H1 (cell line): ENCODE results near the gene PTF1A. TPM values are rescaled to one million over a fixed set of nuclear protein-coding genes. Genes with fewer than 3 reads are reported as not detected.

Experiments used
- CTCF ChIA-PET: fragments of 300-600 bp; sonication (Branson Sonifier 250); formaldehyde crosslinking; loops from one replicate; lab custom pipeline; 2021; ENCODE audit not compliant: partially characterized antibody; lab: Charles Lee
- POLR2A ChIA-PET: fragments of 300-600 bp; sonication (Branson Sonifier 250); formaldehyde crosslinking; loops from one replicate; lab custom pipeline; 2021; ENCODE audit warnings: inconsistent platforms; ENCODE audit not compliant: partially characterized antibody; lab: Charles Lee
- DNase-seq, 2 experiments: peaks; one replicate each; pipeline versions ENCODE4 v3.0.0 to v3.0.0-alpha.2; 2010 to 2022; ENCODE audit warnings: low spot score in 2 of 2, low read depth in 1 of 2, mixed read lengths in 1 of 2
- FAIRE-seq: peaks from 2 replicates; lab custom pipeline; 2011; peaks lifted over from hg19 to GRCh38; lab: Jason Lieb, UNC
- H2AFZ ChIP-seq: 2 replicates; pipeline ENCODE4 v1.8.1; 2012; ENCODE audit warnings: low read length, inconsistent platforms
- H2AK5ac ChIP-seq: 2 replicates; pipeline ENCODE4 v1.6.1; 2013; ENCODE audit warnings: low read depth, low read length
- H2BK120ac ChIP-seq: replicated peaks from 2 replicates; pipeline ENCODE3; 2013; ENCODE audit warnings: low read depth, low read length, inconsistent platforms
- H2BK12ac ChIP-seq: 2 replicates; pipeline ENCODE4 v1.6.1; 2013; ENCODE audit warnings: low read depth, low read length
- H2BK15ac ChIP-seq: 2 replicates; pipeline ENCODE4 v1.6.1; 2013; ENCODE audit warnings: low read length
- H2BK20ac ChIP-seq: 2 replicates; pipeline ENCODE4 v1.6.1; 2013; ENCODE audit warnings: low read length
- H2BK5ac ChIP-seq: 2 replicates; pipeline ENCODE4 v1.6.1; 2013; ENCODE audit warnings: low read depth, low read length
- H3K14ac ChIP-seq: 2 replicates; pipeline ENCODE4 v1.6.1; 2013; ENCODE audit warnings: inconsistent platforms; ENCODE audit not compliant: insufficient read length
- H3K18ac ChIP-seq: 2 replicates; pipeline ENCODE4 v1.6.1; 2013; ENCODE audit warnings: low read length; ENCODE audit errors: extremely low read depth
- H3K23ac ChIP-seq: 2 replicates; pipeline ENCODE4 v1.6.1; 2013; ENCODE audit warnings: inconsistent platforms; ENCODE audit not compliant: insufficient read length
- H3K23me2 ChIP-seq: 2 replicates; pipeline ENCODE4 v1.6.1; 2013; ENCODE audit warnings: low read depth, low read length
- H3K27ac ChIP-seq: 2 replicates; pipeline ENCODE4 v1.6.1; 2011; ENCODE audit warnings: low read depth, low read length, inconsistent platforms
- H3K27me3 ChIP-seq, 4 experiments: replicated peaks in 1 of 4; 1 replicate in 1 of 4; 2 replicates in 3 of 4; pipeline versions ENCODE4 v1.6.1 to v1.8.1; 2011 to 2013; ENCODE audit warnings: low read length in 3 of 4, mild to moderate bottlenecking in 3 of 4, inconsistent platforms in 2 of 4, mixed read lengths in 2 of 4, moderate library complexity in 1 of 4; ENCODE audit not compliant: control insufficient read depth in 3 of 4, insufficient read depth in 3 of 4; ENCODE audit errors: extremely low read depth in 1 of 4
- H3K36me3 ChIP-seq, 4 experiments: 2 replicates each; pipeline versions ENCODE4 v1.6.1 to v1.8.1; 2011 to 2013; ENCODE audit warnings: mild to moderate bottlenecking in 4 of 4, low read length in 3 of 4, moderate library complexity in 2 of 4, control low read depth in 1 of 4, inconsistent platforms in 1 of 4; ENCODE audit not compliant: insufficient read depth in 4 of 4, control insufficient read depth in 2 of 4
- H3K4ac ChIP-seq: replicated peaks from 2 replicates; pipeline ENCODE3; 2013; ENCODE audit warnings: low read length, low read depth, mixed read lengths, inconsistent platforms; ENCODE audit not compliant: insufficient read length
- H3K4me1 ChIP-seq, 4 experiments: replicated peaks in 1 of 4; 1 replicate in 1 of 4; 2 replicates in 3 of 4; pipeline versions ENCODE4 v1.6.1 to v1.8.1; 2011 to 2013; ENCODE audit warnings: low read length in 3 of 4, inconsistent platforms in 2 of 4, mixed read lengths in 1 of 4; ENCODE audit not compliant: insufficient read depth in 4 of 4, control insufficient read depth in 3 of 4
- H3K4me2 ChIP-seq, 2 experiments: 2 replicates each; pipeline versions ENCODE4 v1.6.1 to v1.8.1; 2011 to 2013; ENCODE audit warnings: low read depth in 2 of 2, low read length in 2 of 2, control low read depth in 1 of 2, inconsistent platforms in 1 of 2, mild to moderate bottlenecking in 1 of 2; ENCODE audit not compliant: insufficient read depth in 1 of 2
- H3K4me3 ChIP-seq, 4 experiments: fragments of 200-600, 300-600 bp in 1 of 4; sonication (generic), shearing (Covaris generic), sonication (Bioruptor Twin) in 1 of 4; 2 replicates each; pipeline versions ENCODE4 v1.5.1 to v1.8.1; 2011 to 2016; ENCODE audit warnings: low read length in 4 of 4, low read depth in 3 of 4, control low read depth in 2 of 4, inconsistent platforms in 2 of 4, mild to moderate bottlenecking in 2 of 4, mixed read lengths in 1 of 4, moderate library complexity in 1 of 4; ENCODE audit not compliant: insufficient read depth in 2 of 4; ENCODE audit errors: extremely low read depth in 1 of 4
- H3K56ac ChIP-seq: replicated peaks from 2 replicates; pipeline ENCODE3; 2013; ENCODE audit warnings: low read depth, mild to moderate bottlenecking, mixed read lengths, low read length, inconsistent platforms; ENCODE audit not compliant: insufficient read length
- H3K79me1 ChIP-seq: 2 replicates; pipeline ENCODE4 v1.6.1; 2013; ENCODE audit warnings: low read depth, low read length, control low read depth
- H3K79me2 ChIP-seq, 2 experiments: 2 replicates each; pipeline versions ENCODE4 v1.6.1 to v1.8.1; 2012 to 2013; ENCODE audit warnings: low read length in 2 of 2, mild to moderate bottlenecking in 2 of 2, inconsistent platforms in 1 of 2; ENCODE audit not compliant: insufficient read depth in 2 of 2, control insufficient read depth in 1 of 2
- H3K9ac ChIP-seq, 4 experiments: replicated peaks in 1 of 4; 1 replicate in 1 of 4; 2 replicates in 3 of 4; pipeline versions ENCODE4 v1.6.1 to v1.8.1; 2011 to 2013; ENCODE audit warnings: low read depth in 3 of 4, low read length in 3 of 4, control low read depth in 2 of 4, mild to moderate bottlenecking in 2 of 4, moderate library complexity in 2 of 4, inconsistent platforms in 1 of 4; ENCODE audit errors: extremely low read depth in 1 of 4
- H3K9me3 ChIP-seq, 2 experiments: 2 replicates each; pipeline versions ENCODE4 v1.6.1 to v1.8.1; 2012 to 2013; ENCODE audit warnings: mild to moderate bottlenecking in 2 of 2, moderate library complexity in 2 of 2, control low read depth in 1 of 2, inconsistent platforms in 1 of 2, low read depth in 1 of 2, low read length in 1 of 2, mixed read lengths in 1 of 2; ENCODE audit not compliant: insufficient read depth in 2 of 2
- H4K20me1 ChIP-seq, 2 experiments: replicated peaks in 1 of 2; 2 replicates each; pipeline versions ENCODE3 to v1.8.1; 2011 to 2013; ENCODE audit warnings: inconsistent platforms in 2 of 2, low read length in 2 of 2, mild to moderate bottlenecking in 1 of 2; ENCODE audit not compliant: insufficient read depth in 2 of 2, control insufficient read depth in 1 of 2
- H4K5ac ChIP-seq: 2 replicates; pipeline ENCODE4 v1.6.1; 2013; ENCODE audit warnings: low read length, low read depth, mixed read lengths, inconsistent platforms; ENCODE audit not compliant: insufficient read length
- H4K8ac ChIP-seq: 2 replicates; pipeline ENCODE4 v1.8.0; 2013; ENCODE audit warnings: mild to moderate bottlenecking, moderate library complexity, low read length, inconsistent platforms; ENCODE audit not compliant: insufficient read depth; ENCODE audit errors: extremely low read depth
- H4K91ac ChIP-seq: replicated peaks from 2 replicates; pipeline ENCODE3; 2013; ENCODE audit warnings: low read length, mixed read lengths, inconsistent platforms; ENCODE audit not compliant: insufficient read length
- EP300 ChIP-seq, 2 experiments: IDR thresholded peaks; 1 replicate in 1 of 2; 2 replicates in 1 of 2; pipeline ENCODE4 v1.6.1; 2011 to 2012; ENCODE audit warnings: low read depth in 2 of 2, low read length in 2 of 2, mild to moderate bottlenecking in 2 of 2, borderline replicate concordance in 1 of 2, inconsistent platforms in 1 of 2, moderate library complexity in 1 of 2
- RNF2 ChIP-seq: fragments of 200-900, 300-1000 bp; sonication (generic); IDR thresholded peaks from 2 replicates; pipeline ENCODE4 v1.7.1; 2016; ENCODE audit warnings: borderline replicate concordance, low read depth, mild to moderate bottlenecking, antibody characterized with exemption, low read length; ENCODE audit not compliant: poor library complexity, severe bottlenecking; ENCODE audit errors: missing control alignments
- SUZ12 ChIP-seq: fragments of 200-600 bp; sonication (generic); IDR thresholded peaks from 2 replicates; pipeline ENCODE4 v1.6.1; 2012; ENCODE audit warnings: mild to moderate bottlenecking, inconsistent platforms, low read length, moderate library complexity, mixed read lengths
- TEAD4 ChIP-seq: IDR thresholded peaks from 2 replicates; pipeline ENCODE4 v1.6.1; 2012; ENCODE audit warnings: low read depth, low read length, inconsistent platforms, mixed read lengths
- WGBS, 2 experiments: shearing (Covaris generic) in 1 of 2; methylation state at CpG; one replicate each; pipeline versions ENCODE4 v1.1.6 to v1.1.7; 2013 to 2015; ENCODE audit warnings: low lambda C conversion rate in 2 of 2, mixed read lengths in 2 of 2, inconsistent platforms in 1 of 2, low coverage in 1 of 2, missing lambda C conversion rate in 1 of 2; ENCODE audit not compliant: insufficient replicate concordance in 2 of 2, insufficient coverage in 1 of 2, insufficient read length in 1 of 2; ENCODE audit errors: extremely low coverage in 1 of 2, missing lambda C conversion rate in 1 of 2; 5-methylcytosine and 5-hydroxymethylcytosine counted together
- polyA plus RNA-seq, 7 experiments: library from polyadenylated mRNA; depleted of rRNA in 3 of 7; stranded (reverse) in 5 of 7; unstranded in 2 of 7; fragments of >200 nt in 5 of 7; fragments of 200-250 nt in 2 of 7; gene quantifications; 1 replicate in 5 of 7; 2 replicates in 1 of 7; 4 replicates in 1 of 7; pipeline versions ENCODE4 v1.2.1 to v1.2.3, GENCODE V29; 2011 to 2013; ENCODE audit warnings: missing spikeins in 2 of 7, mixed read lengths in 2 of 7
- total RNA-seq: library from RNA; stranded (reverse); fragmentation: NEBNext Ultra II Directional; extraction: Animal tissue kit (Norgen Biotek cat#: 25700); gene quantifications from 2 replicates; pipeline ENCODE4 v1.2.1, GENCODE V29; 2021

The PTF1A gene
- total and polyA plus RNA-seq, 2 of the 8 experiments (the other 6 are each of a cell fraction or from before 2014, with no cell fraction given) = not detected

GRCh38 chr10:23200997-23201652, 9.0 kb downstream of the PTF1A start:
- H2BK20ac ChIP-seq = no peak overlapping the region
- POLR2A ChIA-PET = interaction anchor here (0.6 kb wide), 1 partner anchor 65 kb away, joined by 3 read pairs; no protein-coding TSS in a partner anchor
- CTCF ChIA-PET = interaction anchor here (0.5 to 3.9 kb wide), 8 partner anchors 11 to 498 kb away, joined by 3 to 16 read pairs (median 4); no protein-coding TSS in a partner anchor
- no peak overlapping the region for H2AFZ ChIP-seq
- peaks cover 19 to 27% of the 10 kb centered on the region in 2 experiments for H4K20me1 ChIP-seq
- no peak overlapping the region for H2BK120ac ChIP-seq
- no peak overlapping the region for H4K8ac ChIP-seq
- H3K9ac ChIP-seq = no peak overlapping the region
- no peaks in the 10 kb centered on the region for H3K79me1 ChIP-seq
- peaks cover 5% of the 10 kb centered on the region; the same call in 1 of the 2 replicates for H3K23me2 ChIP-seq
- H2BK15ac ChIP-seq = no peak overlapping the region
- no peaks in the 10 kb centered on the region for H3K79me2 ChIP-seq
- no peak overlapping the region for H2BK5ac ChIP-seq
- no peak overlapping the region for H2AK5ac ChIP-seq
- no peak overlapping the region for H3K4ac ChIP-seq
- no peak overlapping the region for H3K23ac ChIP-seq
- H2BK12ac ChIP-seq = 0 out of 2 replicates have a peak overlapping the region, but pooled peaks have one; percentile 30
- peaks cover 3 to 28% (median 14%) of the 10 kb centered on the region in 4 experiments for H3K4me1 ChIP-seq
- H4K5ac ChIP-seq = no peak overlapping the region
- peak; percentile 55 for TF ChIP-seq RNF2
- no peak for TF ChIP-seq EP300 (IDR thresholded peaks at IDR 0.05; ENCODE audit: borderline replicate concordance in 1 of 2, low read depth in 2 of 2, low read length in 2 of 2)
- no peak for TF ChIP-seq TEAD4
- peak; percentile 20; the same call in 1 of the 2 replicates for TF ChIP-seq SUZ12
- no peak overlapping the region for H3K18ac ChIP-seq
- H3K36me3 ChIP-seq = no peaks in the 10 kb centered on the region; a peak in 1 of 8 replicates
- 0 out of 8 replicates have a peak overlapping the region, but pooled peaks of 1 of the 4 experiments have one; percentile 2 for H3K4me3 ChIP-seq
- 8% methylated on average over 11 of the region's 11 CpGs; no CpG with 5 or more reads in 1 of the 2 experiments for WGBS, 2 experiments
- no peak overlapping the region for H3K56ac ChIP-seq
- no peak for DNase-seq
- no peak overlapping the region for H4K91ac ChIP-seq
- no peaks in the 10 kb centered on the region for H3K9me3 ChIP-seq
- H3K4me2 ChIP-seq = peak overlapping the region; percentile 16 to 91; a peak in 2 of 4 replicates
- H3K14ac ChIP-seq = no peak overlapping the region
- no peak overlapping the region for H3K27ac ChIP-seq
- no peak for FAIRE-seq
- peaks cover 85 to 99% (median 95%) of the 10 kb centered on the region in 4 experiments for H3K27me3 ChIP-seq
